CD4-positive, alpha-beta T cell treated with Interleukin-4 for 4 hours (primary cell): ENCODE measurements around the gene COL27A1.

Experiments used
- DNase-seq: peaks from one replicate; pipeline ENCODE4 v3.0.0-alpha.2; 2020

COL27A1 gene

GRCh38 chr9:114290561-114290986 is 135.2 kb downstream of the COL27A1 start:
- DNase-seq, result no peak

- peak; percentile 61 for DNase-seq
These were observed 135.7 kb downstream of the COL27A1 start for GRCh38 chr9:114291064-114291474.

DNA sequence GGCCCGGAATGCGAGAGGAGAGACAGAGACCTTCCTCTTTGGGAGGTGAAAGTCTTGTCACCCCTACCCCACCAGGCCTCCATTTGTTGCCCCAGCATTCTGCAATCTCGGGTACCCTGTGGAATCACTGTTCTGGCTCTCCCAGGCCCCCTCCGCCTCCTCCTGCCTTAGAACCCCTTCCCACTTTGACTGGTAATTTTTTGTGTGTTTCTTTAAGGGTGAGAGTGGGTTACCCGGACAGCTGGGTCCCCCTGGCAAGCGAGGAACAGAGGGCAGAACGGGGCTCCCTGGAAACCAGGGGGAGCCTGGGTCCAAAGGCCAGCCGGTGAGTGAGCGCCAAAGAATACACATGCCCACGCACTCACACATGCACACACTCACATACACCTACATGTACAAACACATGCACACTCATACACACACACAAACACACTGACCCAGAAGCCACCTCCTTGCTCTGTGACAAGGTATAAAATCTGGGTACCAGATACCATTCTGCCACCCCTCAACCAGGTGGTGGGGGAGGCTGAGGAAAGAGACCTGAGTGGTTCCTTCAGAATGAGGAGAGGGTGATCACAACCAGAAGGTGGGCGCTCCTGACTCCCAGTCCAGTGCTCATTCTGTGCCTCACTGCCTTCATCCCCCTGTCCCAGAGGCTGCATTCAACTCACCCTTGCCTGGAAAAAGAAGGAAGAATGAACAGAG is 136.7 kb downstream of the COL27A1 start:
- no peak for DNase-seq

DNA sequence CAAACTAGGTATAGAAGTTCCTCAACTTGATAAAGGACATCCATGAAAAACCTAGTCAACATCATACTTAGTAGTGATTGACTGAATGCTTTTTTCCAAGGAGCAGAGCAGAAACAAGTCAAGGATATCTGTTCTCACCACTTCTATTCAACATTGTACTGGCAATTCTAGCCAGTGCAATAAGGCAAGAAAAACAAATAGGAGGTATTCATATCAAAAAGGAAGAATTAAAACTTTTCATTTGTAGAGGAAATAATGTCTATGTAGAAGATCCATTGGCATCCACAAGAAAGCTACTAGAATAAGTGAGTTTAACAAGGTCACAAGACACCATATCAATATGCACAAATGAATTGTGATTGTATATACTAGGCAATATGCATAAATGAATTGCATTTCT is 139.3 kb downstream of the COL27A1 start:
- no peak for DNase-seq

GRCh38 chr9:114296338-114296737 is 141.0 kb downstream of the COL27A1 start:
- DNase-seq, result no peak

- DNase-seq, result no peak
These were observed 144.2 kb downstream of the COL27A1 start for GRCh38 chr9:114299286-114300152.

- DNase-seq, result no peak
These were observed 145.0 kb downstream of the COL27A1 start for GRCh38 chr9:114300153-114300845.

DNA sequence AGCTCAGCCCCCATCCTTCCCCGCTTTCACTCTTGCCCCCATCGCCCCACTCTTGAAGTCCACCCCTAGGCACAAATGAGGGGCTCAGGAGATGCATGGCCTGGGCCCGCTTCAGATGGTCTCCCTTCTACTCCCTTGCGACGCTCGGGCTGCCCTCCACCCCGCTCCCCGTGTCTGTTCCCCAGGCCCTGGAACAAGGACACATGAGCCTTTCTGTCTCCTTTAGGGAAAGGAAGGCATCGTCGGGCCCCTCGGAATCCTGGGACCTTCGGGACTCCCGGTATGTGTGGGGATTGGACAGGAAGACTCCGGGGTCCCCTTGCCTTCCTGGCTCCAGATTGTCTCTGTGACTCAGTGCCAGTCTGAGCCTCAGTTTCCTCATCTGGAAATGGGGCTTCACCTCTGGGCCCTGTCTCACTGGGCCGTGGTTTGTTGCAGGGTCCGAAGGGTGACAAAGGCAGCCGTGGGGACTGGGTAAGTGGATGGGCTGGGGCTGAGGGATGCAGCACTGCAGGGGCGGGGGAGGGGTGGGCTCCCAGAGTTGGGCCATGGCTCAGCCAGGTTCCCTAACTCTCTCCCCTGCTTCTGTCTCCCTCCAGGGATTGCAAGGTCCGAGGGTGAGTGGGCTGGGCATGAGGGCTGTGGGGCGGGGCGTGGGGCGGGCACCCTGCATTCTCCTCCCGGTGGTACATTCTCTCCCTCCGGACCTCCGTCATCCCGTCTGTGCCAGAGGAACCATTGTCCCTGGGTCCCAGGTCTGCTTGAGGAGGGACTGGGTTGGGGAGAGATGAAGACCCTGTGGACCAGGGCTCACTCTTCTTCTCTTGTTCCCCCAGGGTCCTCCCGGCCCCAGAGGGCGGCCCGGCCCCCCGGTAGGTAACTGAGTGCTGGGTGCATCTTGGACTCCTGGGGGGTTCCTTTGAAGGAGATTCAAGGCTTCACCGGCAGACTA is 145.8 kb downstream of the COL27A1 start:
- no peak for DNase-seq

DNA sequence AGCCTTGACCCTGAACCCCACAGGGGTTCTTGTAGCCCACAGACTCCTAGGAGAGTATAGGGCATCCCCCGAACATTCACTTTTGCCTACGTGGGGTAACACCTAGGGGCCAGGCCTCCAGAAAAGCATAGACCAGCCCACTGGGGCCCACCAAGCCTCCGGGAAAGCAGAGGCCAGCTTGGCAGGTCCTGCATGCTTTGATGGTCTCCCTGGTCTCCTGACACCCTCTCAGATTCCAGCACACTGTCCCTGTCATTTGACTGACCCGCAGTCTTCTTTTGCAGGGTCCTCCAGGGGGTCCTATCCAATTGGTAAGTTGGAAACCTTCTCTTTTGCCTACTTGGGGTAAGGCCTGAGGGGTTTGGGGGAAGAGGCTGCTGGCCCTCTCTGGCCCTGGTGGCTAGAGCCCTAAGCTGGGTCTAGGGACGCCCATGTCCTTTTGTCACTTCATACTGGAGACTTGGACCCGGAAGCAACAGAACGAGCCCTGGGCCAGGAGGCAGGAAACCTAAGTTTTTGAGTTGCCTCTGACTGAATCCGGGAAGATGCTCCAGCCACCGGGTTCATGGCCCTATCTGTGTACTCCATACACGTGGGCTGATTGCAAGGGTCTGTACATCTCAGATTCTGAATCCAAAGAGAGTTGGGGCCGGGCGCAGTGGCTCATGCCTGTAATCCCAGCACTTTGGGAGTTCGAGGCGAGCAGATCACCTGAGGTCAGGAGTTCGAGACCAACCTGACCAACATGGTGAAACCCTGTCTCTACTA is 146.6 kb downstream of the COL27A1 start:
- no peak for DNase-seq

DNA sequence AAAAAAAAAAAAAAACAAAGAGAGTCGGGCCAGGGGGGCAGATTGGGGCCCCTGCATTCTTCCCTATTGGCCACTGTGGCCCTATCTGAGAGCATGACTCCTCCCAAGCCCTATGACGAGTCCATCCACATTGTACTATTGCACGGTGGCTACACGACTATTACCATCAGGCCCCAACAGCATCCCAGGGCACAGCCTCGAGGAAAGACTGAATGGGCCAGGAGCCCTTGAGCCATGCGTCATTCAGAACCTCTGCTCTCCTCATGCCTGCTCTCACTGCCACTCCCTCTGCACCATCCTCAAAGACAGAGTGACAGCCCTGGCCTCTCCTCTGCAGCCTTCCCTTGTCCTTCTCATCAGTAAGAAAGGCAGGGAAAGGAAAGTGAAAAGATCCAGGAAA is 147.4 kb downstream of the COL27A1 start:
- DNase-seq, result no peak

DNA sequence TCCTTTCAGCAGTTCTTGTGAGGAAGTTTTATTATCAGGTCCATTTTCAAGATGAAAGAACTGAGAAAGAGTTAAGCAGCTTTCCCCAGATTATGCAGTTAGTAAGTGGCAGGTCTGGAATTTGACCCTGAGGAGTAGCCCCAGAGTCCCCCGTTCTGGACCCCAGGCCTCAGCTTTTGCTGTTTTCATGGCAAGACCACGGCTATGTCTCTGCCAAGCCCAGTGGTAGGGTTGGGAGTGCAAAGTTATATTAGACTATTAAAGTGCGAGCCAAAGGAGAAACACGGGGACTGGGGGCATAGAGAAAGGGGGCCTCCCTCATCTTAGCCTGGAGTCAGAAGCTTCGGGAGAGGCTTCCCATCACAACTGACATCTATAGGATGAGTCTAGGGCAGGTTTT is 148.2 kb downstream of the COL27A1 start:
- no peak for DNase-seq

GRCh38 chr9:114303977-114304376 is 148.6 kb downstream of the COL27A1 start:
- DNase-seq, result no peak

GRCh38 chr9:114304416-114305188 is 149.3 kb downstream of the COL27A1 start:
- DNase-seq, result no peak

DNA sequence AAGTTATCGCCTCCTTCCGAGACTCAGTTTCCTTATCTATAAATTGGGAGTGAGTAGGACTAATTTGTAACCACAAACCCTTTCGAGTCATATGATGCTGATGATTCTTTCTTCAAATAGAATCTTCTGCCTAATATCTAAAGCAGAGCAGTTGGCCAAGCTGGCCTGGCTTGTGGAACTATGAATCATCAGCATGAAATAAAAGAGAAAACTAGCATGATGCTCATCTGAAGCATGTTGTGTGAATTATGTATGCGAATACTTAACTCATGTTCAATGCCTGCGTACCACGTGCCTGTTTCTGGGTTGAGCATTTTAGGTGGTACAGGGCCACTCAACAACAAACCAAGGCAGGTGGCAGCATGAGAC is 152.5 kb downstream of the COL27A1 start:
- no peak for DNase-seq

DNA sequence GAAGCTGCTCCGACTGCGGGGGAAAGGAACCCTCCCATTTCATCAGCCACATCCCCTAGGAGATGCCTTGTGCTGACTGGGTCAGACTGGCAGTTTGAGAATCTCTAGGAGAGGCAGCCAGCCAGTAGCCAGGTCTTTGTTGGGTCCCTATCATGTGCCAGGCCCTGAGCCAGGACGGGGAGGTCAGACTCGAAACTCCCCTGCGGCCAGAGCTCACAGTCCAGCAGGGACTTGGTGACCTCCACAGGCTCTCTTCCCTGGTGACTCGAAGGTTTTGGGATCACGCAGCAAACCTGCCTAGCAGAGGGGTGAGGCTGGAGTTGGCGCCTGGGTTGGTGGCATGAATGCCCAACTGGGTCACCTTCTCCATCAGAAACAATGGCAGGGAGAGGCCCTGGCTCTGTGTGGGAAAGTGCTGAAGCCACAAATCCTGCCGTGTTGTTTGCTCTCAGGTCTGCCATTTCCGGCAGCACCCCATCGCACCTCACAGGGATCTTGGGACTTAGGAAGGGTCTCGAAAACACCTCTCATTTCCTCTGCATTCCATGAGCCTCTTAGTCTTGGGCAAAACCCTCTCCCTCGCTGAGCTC is 153.1 kb downstream of the COL27A1 start:
- DNase-seq, result no peak

DNA sequence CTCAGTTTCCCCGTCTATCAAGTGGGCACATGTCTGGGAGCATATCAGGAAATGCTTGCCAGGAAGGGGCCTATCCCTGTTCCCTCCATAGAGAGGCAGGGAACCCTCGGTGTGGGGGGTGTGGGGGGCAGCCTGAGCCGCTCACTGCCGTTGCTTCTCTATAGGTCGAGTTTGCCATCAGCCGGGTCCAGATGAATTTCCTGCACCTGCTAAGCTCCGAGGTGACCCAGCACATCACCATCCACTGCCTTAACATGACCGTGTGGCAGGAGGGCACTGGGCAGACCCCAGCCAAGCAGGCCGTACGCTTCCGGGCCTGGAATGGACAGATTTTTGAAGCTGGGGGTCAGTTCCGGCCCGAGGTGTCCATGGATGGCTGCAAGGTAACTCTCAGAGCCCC is 153.8 kb downstream of the COL27A1 start:
- DNase-seq, result no peak

- DNase-seq, result no peak
These were observed 155.4 kb downstream of the COL27A1 start for GRCh38 chr9:114310471-114311450.

GRCh38 chr9:114311571-114312512 is 156.5 kb downstream of the COL27A1 start:
- no peak for DNase-seq
